GM23248 (cell line): ENCODE results near the gene ACSS2.

Experiments used
- EZH2 ChIP-seq: fragments of 200-600 bp; sonication (generic); IDR thresholded peaks from 2 replicates; pipeline ENCODE4 v1.6.1; 2018; ENCODE audit warnings: antibody characterized with exemption, mild to moderate bottlenecking; ENCODE audit not compliant: insufficient read depth, poor library complexity, severe bottlenecking
- EZH2phosphoT487 ChIP-seq: fragments of 200-600 bp; sonication (generic); IDR thresholded peaks from 2 replicates; pipeline ENCODE4 v1.6.1; 2018; ENCODE audit warnings: antibody characterized with exemption, moderate library complexity, mild to moderate bottlenecking, low read depth; ENCODE audit not compliant: insufficient read depth

GRCh38 chr20:34842143-34842542 lies 34.3 kb upstream of the ACSS2 start:
- TF ChIP-seq EZH2 (no peak), EZH2phosphoT487 (no peak)
